H9 (cell line): Measurements from ENCODE around the gene NCBP1. TPM values are rescaled to one million over a fixed set of nuclear protein-coding genes. Genes with fewer than 3 reads are reported as not detected.

Experiments
- DNase-seq: peaks from one replicate; pipeline ENCODE4 v3.0.0-alpha.2; 2017
- H2AFZ ChIP-seq: one replicate; pipeline ENCODE4 v1.6.1; 2013; ENCODE audit warnings: mild to moderate bottlenecking, low read length, control low read depth, moderate library complexity
- H2AK5ac ChIP-seq: 2 replicates; pipeline ENCODE4 v1.6.1; 2013; ENCODE audit warnings: low read length, control low read depth, mixed read lengths; ENCODE audit not compliant: insufficient read length
- H2BK120ac ChIP-seq: one replicate; pipeline ENCODE4 v1.6.1; 2013; ENCODE audit warnings: low read depth, mild to moderate bottlenecking, low read length, control low read depth, inconsistent platforms; ENCODE audit not compliant: poor library complexity, severe bottlenecking
- H2BK12ac ChIP-seq: 2 replicates; pipeline ENCODE4 v1.6.1; 2013; ENCODE audit warnings: low read length, control low read depth, mixed read lengths, low read depth; ENCODE audit not compliant: insufficient read length
- H2BK15ac ChIP-seq: 2 replicates; pipeline ENCODE4 v1.6.1; 2013; ENCODE audit warnings: low read depth, low read length, control low read depth
- H2BK20ac ChIP-seq: one replicate; pipeline ENCODE4 v1.6.1; 2013; ENCODE audit warnings: low read depth, mild to moderate bottlenecking, low read length, control low read depth, inconsistent platforms; ENCODE audit not compliant: poor library complexity, severe bottlenecking
- H2BK5ac ChIP-seq: 2 replicates; pipeline ENCODE4 v1.6.1; 2013; ENCODE audit warnings: low read length, control low read depth, mixed read lengths; ENCODE audit not compliant: insufficient read length
- H3K14ac ChIP-seq: 2 replicates; pipeline ENCODE4 v1.6.1; 2013; ENCODE audit warnings: low read length, control low read depth; ENCODE audit not compliant: insufficient read depth
- H3K18ac ChIP-seq: 2 replicates; pipeline ENCODE4 v1.6.1; 2013; ENCODE audit warnings: low read depth, mild to moderate bottlenecking, mixed read lengths, low read length, control low read depth; ENCODE audit not compliant: insufficient read length
- H3K23ac ChIP-seq: 2 replicates; pipeline ENCODE4 v1.6.1; 2013; ENCODE audit warnings: low read length, control low read depth, mixed read lengths, low read depth; ENCODE audit not compliant: insufficient read length
- H3K23me2 ChIP-seq: 2 replicates; pipeline ENCODE4 v1.6.1; 2013; ENCODE audit warnings: low read depth, mild to moderate bottlenecking, mixed read lengths, low read length, control low read depth; ENCODE audit not compliant: insufficient read length, poor library complexity, severe bottlenecking
- H3K27ac ChIP-seq: 2 replicates; pipeline ENCODE4 v1.5.1; 2013; ENCODE audit warnings: low read length, control low read depth, mixed read lengths, low read depth; ENCODE audit not compliant: insufficient read length
- H3K27me3 ChIP-seq: 2 replicates; pipeline ENCODE4 v1.6.1; 2013; ENCODE audit warnings: low read length, control low read depth, inconsistent platforms; ENCODE audit not compliant: insufficient read depth
- H3K4ac ChIP-seq: 2 replicates; pipeline ENCODE4 v1.6.1; 2013; ENCODE audit warnings: low read depth, mild to moderate bottlenecking, control low read depth, inconsistent platforms, low read length, moderate library complexity
- H3K4me1 ChIP-seq: 2 replicates; pipeline ENCODE4 v1.6.1; 2013; ENCODE audit warnings: low read length, control low read depth, inconsistent platforms; ENCODE audit not compliant: insufficient read depth
- H3K4me2 ChIP-seq: 2 replicates; pipeline ENCODE4 v1.6.1; 2013; ENCODE audit warnings: low read length, control low read depth, mixed read lengths; ENCODE audit not compliant: insufficient read length, insufficient read depth
- H3K56ac ChIP-seq: 2 replicates; pipeline ENCODE4 v1.6.1; 2013; ENCODE audit warnings: low read depth, mild to moderate bottlenecking, mixed read lengths, low read length, control low read depth; ENCODE audit not compliant: insufficient read length
- H3K79me1 ChIP-seq: 2 replicates; pipeline ENCODE4 v1.6.1; 2013; ENCODE audit warnings: low read depth, mild to moderate bottlenecking, moderate library complexity, low read length, control low read depth, inconsistent platforms; ENCODE audit not compliant: insufficient read depth, poor library complexity, severe bottlenecking
- H3K79me2 ChIP-seq: 2 replicates; pipeline ENCODE4 v1.6.1; 2013; ENCODE audit warnings: low read length, control low read depth, inconsistent platforms; ENCODE audit not compliant: insufficient read depth
- H3K9ac ChIP-seq: 2 replicates; pipeline ENCODE4 v1.6.1; 2013; ENCODE audit warnings: low read length, control low read depth, mixed read lengths; ENCODE audit not compliant: insufficient read length; ENCODE audit errors: extremely low read depth
- H3K9me3 ChIP-seq: one replicate; pipeline ENCODE4 v1.6.1; 2013; ENCODE audit warnings: low read depth, low read length, inconsistent platforms; ENCODE audit not compliant: control insufficient read depth
- H3T11ph ChIP-seq: one replicate; pipeline ENCODE4 v1.6.1; 2013; ENCODE audit warnings: mild to moderate bottlenecking, low read length, control low read depth, inconsistent platforms
- H4K20me1 ChIP-seq: one replicate; pipeline ENCODE4 v1.6.1; 2013; ENCODE audit not compliant: control insufficient read depth, insufficient read length, insufficient read depth
- H4K5ac ChIP-seq: 2 replicates; pipeline ENCODE4 v1.6.1; 2013; ENCODE audit warnings: low read depth, mild to moderate bottlenecking, mixed read lengths, low read length, control low read depth; ENCODE audit not compliant: insufficient read length
- H4K8ac ChIP-seq: replicated peaks from 2 replicates; pipeline ENCODE4 v1.6.1; 2013; ENCODE audit warnings: low read length, control low read depth, mixed read lengths, low read depth; ENCODE audit not compliant: insufficient read length
- H4K91ac ChIP-seq: 2 replicates; pipeline ENCODE4 v1.6.1; 2013; ENCODE audit warnings: low read depth, mild to moderate bottlenecking, moderate library complexity, mixed read lengths, low read length, control low read depth; ENCODE audit not compliant: insufficient read length
- H3K27ac Mint-ChIP-seq, 3 experiments: 2 replicates in 2 of 3; 3 replicates in 1 of 3; pipeline ENCODE4 v1.8.0; 2020 to 2021; ENCODE audit warnings: mixed read lengths in 3 of 3, mild to moderate bottlenecking in 1 of 3, moderate library complexity in 1 of 3
- H3K27me3 Mint-ChIP-seq: 2 replicates; pipeline ENCODE4 v1.8.0; 2021; ENCODE audit warnings: low read depth, mild to moderate bottlenecking, moderate library complexity, mixed read lengths
- H3K36me3 Mint-ChIP-seq, 3 experiments: 2 replicates in 2 of 3; 3 replicates in 1 of 3; pipeline ENCODE4 v1.8.0; 2020 to 2021; ENCODE audit warnings: low read depth in 3 of 3, mixed read lengths in 3 of 3; ENCODE audit not compliant: insufficient read depth in 1 of 3
- H3K4me1 Mint-ChIP-seq, 2 experiments: 2 replicates each; pipeline ENCODE4 v1.8.0; 2020; ENCODE audit warnings: mixed read lengths in 2 of 2
- H3K4me3 Mint-ChIP-seq, 2 experiments: 2 replicates in 1 of 2; 3 replicates in 1 of 2; pipeline ENCODE4 v1.8.0; 2020 to 2021; ENCODE audit warnings: mild to moderate bottlenecking in 2 of 2, mixed read lengths in 2 of 2, moderate library complexity in 1 of 2
- H3K9me3 Mint-ChIP-seq, 2 experiments: 2 replicates in 1 of 2; 3 replicates in 1 of 2; pipeline ENCODE4 v1.8.0; 2020; ENCODE audit warnings: mild to moderate bottlenecking in 2 of 2, mixed read lengths in 2 of 2, moderate library complexity in 1 of 2
- WGBS: extraction: QIAGEN DNeasy Blood & Tissue Kit; methylation state at CpG from one replicate; pipeline ENCODE4 v1.1.7; 2013; ENCODE audit warnings: missing lambda C conversion rate, low lambda C conversion rate, mixed read lengths; ENCODE audit not compliant: insufficient read length; ENCODE audit errors: extremely low coverage; 5-methylcytosine and 5-hydroxymethylcytosine counted together
- total RNA-seq: library from RNA; stranded (reverse); gene quantifications from 2 replicates; pipeline ENCODE4 v1.2.1, GENCODE V29; 2021
- TF ChIP-seq, protein P1 (sequence below): fragments of 200-600 bp; sonication (generic); conservative IDR thresholded peaks from 3 replicates; pipeline ENCODE4 v1.8.0; 2021; ENCODE audit warnings: antibody characterized with exemption, mild to moderate bottlenecking

The NCBP1 gene
- total RNA-seq, 1 experiment from 2014 or later = 55.7 TPM

- Mint-ChIP-seq H3K4me3 (no peak overlapping the region), H3K9me3 (no peaks in the 10 kb centered on the region), H3K27me3 (no peaks in the 10 kb centered on the region), H3K4me1 (no peaks in the 10 kb centered on the region), H3K36me3 (peaks cover 17 to 81% (median 62%) of the 10 kb centered on the region in 3 experiments; a peak in 6 of 7 replicates), H3K27ac (no peak overlapping the region)
- no peaks in the 10 kb centered on the region for H3K9me3 ChIP-seq
- no peak overlapping the region for H2BK15ac ChIP-seq
- no peak overlapping the region for H2BK20ac ChIP-seq
- H3K23me2 ChIP-seq = no peaks in the 10 kb centered on the region
- no peaks in the 10 kb centered on the region for H3K4me1 ChIP-seq
- no peak overlapping the region for H3K56ac ChIP-seq
- no peak overlapping the region for H3K18ac ChIP-seq
- no peak overlapping the region for H3K9ac ChIP-seq
- no peak overlapping the region for H3T11ph ChIP-seq
- H3K79me2 ChIP-seq = no peaks in the 10 kb centered on the region
- TF ChIP-seq, protein P1, sequence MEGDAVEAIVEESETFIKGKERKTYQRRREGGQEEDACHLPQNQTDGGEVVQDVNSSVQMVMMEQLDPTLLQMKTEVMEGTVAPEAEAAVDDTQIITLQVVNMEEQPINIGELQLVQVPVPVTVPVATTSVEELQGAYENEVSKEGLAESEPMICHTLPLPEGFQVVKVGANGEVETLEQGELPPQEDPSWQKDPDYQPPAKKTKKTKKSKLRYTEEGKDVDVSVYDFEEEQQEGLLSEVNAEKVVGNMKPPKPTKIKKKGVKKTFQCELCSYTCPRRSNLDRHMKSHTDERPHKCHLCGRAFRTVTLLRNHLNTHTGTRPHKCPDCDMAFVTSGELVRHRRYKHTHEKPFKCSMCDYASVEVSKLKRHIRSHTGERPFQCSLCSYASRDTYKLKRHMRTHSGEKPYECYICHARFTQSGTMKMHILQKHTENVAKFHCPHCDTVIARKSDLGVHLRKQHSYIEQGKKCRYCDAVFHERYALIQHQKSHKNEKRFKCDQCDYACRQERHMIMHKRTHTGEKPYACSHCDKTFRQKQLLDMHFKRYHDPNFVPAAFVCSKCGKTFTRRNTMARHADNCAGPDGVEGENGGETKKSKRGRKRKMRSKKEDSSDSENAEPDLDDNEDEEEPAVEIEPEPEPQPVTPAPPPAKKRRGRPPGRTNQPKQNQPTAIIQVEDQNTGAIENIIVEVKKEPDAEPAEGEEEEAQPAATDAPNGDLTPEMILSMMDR = no peak
- H4K5ac ChIP-seq = no peak overlapping the region
- no peak overlapping the region for H2BK5ac ChIP-seq
- H2BK12ac ChIP-seq = no peak overlapping the region
- H3K4me2 ChIP-seq = no peak overlapping the region
- H3K23ac ChIP-seq = no peak overlapping the region
- no peak overlapping the region for H3K4ac ChIP-seq
- no peak overlapping the region for H4K8ac ChIP-seq
- H4K20me1 ChIP-seq = no peaks in the 10 kb centered on the region
- no peak overlapping the region for H4K91ac ChIP-seq
- H3K27ac ChIP-seq = no peak overlapping the region
- no peaks in the 10 kb centered on the region for H3K79me1 ChIP-seq
- H2AFZ ChIP-seq = no peak overlapping the region
- no peak for DNase-seq
- H3K27me3 ChIP-seq = no peaks in the 10 kb centered on the region
- H2BK120ac ChIP-seq = no peak overlapping the region
- WGBS = no CpG with 5 or more reads among the region's 3 CpGs
- no peak overlapping the region for H2AK5ac ChIP-seq
- H3K14ac ChIP-seq = no peak overlapping the region
Measured at GRCh38 chr9:97672403-97672802, 38.8 kb downstream of the NCBP1 start.
